ENCODE data around the gene ADRB2.

- TF ChIP-seq CTCF (IDR thresholded peaks at IDR 0.05) (no peak), POLR2A (IDR thresholded peaks at IDR 0.05) (no peak)
Measured at GRCh38 chr5:148856424-148856823, 30.0 kb downstream of the ADRB2 start.
